A549 (cell line): ENCODE measurements around the gene CBFA2T2. TPM values are rescaled to one million over a fixed set of nuclear protein-coding genes. Genes with fewer than 3 reads are reported as not detected.

Source experiments
- ATAC-seq, 2 experiments: fragments of 200-7000 bp in 1 of 2; fragments of >200 bp in 1 of 2; cut with Nextera tagmentation in 1 of 2; cut with Tn5 transposase in 1 of 2; 3 replicates each; pipeline versions ENCODE4 v1.8.0 to v1.9.1; 2018 to 2020; ENCODE audit warnings: mild to moderate bottlenecking in 1 of 2, moderate library complexity in 1 of 2
- CTCF ChIA-PET: fragments of 300-600 bp; sonication (Branson Sonifier 250); formaldehyde crosslinking; extraction: SDS; loops from one replicate; lab custom pipeline; 2021; ENCODE audit warnings: antibody characterized with exemption, inconsistent platforms; lab: Yijun Ruan, JAX
- POLR2A ChIA-PET: fragments of 350-600 bp; formaldehyde crosslinking; extraction: SDS; loops from one replicate; lab custom pipeline; 2021; ENCODE audit warnings: antibody characterized with exemption, inconsistent platforms; lab: Yijun Ruan, JAX
- DNase-seq, 2 experiments: peaks; one replicate each; pipeline versions ENCODE4 v3.0.0 to v3.0.0-alpha.2; 2011 to 2016; ENCODE audit warnings: low read depth in 1 of 2, low spot score in 1 of 2
- FAIRE-seq: peaks from 2 replicates; lab custom pipeline; 2011; peaks lifted over from hg19 to GRCh38; lab: Jason Lieb, UNC
- H3K27ac ChIP-seq, 2 experiments: fragments of >200 bp; sonication (Bioruptor Twin); formaldehyde crosslinking; 3 replicates each; pipeline ENCODE4 v1.5.1; 2016 to 2017
- H3K4me1 ChIP-seq: fragments of >200 bp; sonication (Bioruptor Twin); formaldehyde crosslinking; 3 replicates; pipeline ENCODE4 v1.6.1; 2016
- H3K4me2 ChIP-seq: fragments of >200 bp; sonication (Bioruptor Twin); formaldehyde crosslinking; 3 replicates; pipeline ENCODE4 v1.6.1; 2016
- H3K4me3 ChIP-seq: fragments of >200 bp; sonication (Bioruptor Twin); formaldehyde crosslinking; 3 replicates; pipeline ENCODE4 v1.5.1; 2016
- H3K9me3 ChIP-seq: fragments of >200 bp; sonication (Bioruptor Twin); formaldehyde crosslinking; 3 replicates; pipeline ENCODE4 v1.6.1; 2016
- EHF ChIP-seq: fragments of 250-450 bp; sonication (Bioruptor Pico); IDR thresholded peaks from 2 replicates; pipeline ENCODE4 v1.5.0; 2020; ENCODE audit warnings: mild to moderate bottlenecking
- EP300 ChIP-seq, 2 experiments: fragments of >200 bp; sonication (Bioruptor Twin); formaldehyde crosslinking; IDR thresholded peaks; 2 replicates in 1 of 2; 3 replicates in 1 of 2; pipeline ENCODE4 v1.6.1; 2016 to 2017
- HOXA7 ChIP-seq: fragments of 250-450 bp; sonication (Bioruptor Pico); IDR thresholded peaks from 2 replicates; pipeline ENCODE4 v1.5.0; 2020; ENCODE audit warnings: mild to moderate bottlenecking, moderate library complexity
- HOXB13 ChIP-seq: fragments of 250-450 bp; sonication (Bioruptor Pico); IDR thresholded peaks from 2 replicates; pipeline ENCODE4 v1.5.0; 2020; ENCODE audit warnings: low read depth, mild to moderate bottlenecking, moderate library complexity
- HOXB5 ChIP-seq: fragments of 250-450 bp; sonication (Bioruptor Pico); IDR thresholded peaks from 2 replicates; pipeline ENCODE4 v1.5.0; 2020; ENCODE audit warnings: mild to moderate bottlenecking, moderate library complexity
- MAFK ChIP-seq: fragments of 450-650 bp; IDR thresholded peaks from 2 replicates; pipeline ENCODE4 v1.6.1; 2014; ENCODE audit not compliant: partially characterized antibody
- RARB ChIP-seq: fragments of 250-450 bp; sonication (Bioruptor Pico); IDR thresholded peaks from 2 replicates; pipeline ENCODE4 v1.8.0; 2021; ENCODE audit warnings: mild to moderate bottlenecking, moderate library complexity
- RNF2 ChIP-seq: fragments of 200-600 bp; sonication (generic); IDR thresholded peaks from 2 replicates; pipeline ENCODE4 v1.6.1; 2016; ENCODE audit warnings: low read depth, mild to moderate bottlenecking, antibody characterized with exemption, moderate library complexity, borderline replicate concordance
- SREBF2 ChIP-seq: fragments of 450-650 bp; IDR thresholded peaks from 2 replicates; pipeline ENCODE4 v1.6.1; 2014; ENCODE audit warnings: mild to moderate bottlenecking, moderate library complexity
- ZNF302 ChIP-seq: fragments of 250-450 bp; sonication (Bioruptor Pico); IDR thresholded peaks from 2 replicates; pipeline ENCODE4 v1.9.0; 2021; ENCODE audit warnings: inconsistent platforms, mild to moderate bottlenecking, moderate library complexity
- WGBS: methylation state at CpG from one replicate; pipeline ENCODE4 v1.1.6; 2017; ENCODE audit errors: missing lambda C conversion rate; 5-methylcytosine and 5-hydroxymethylcytosine counted together
- polyA plus RNA-seq, 4 experiments: library from polyadenylated mRNA; depleted of rRNA in 3 of 4; stranded (reverse); fragments of >200 nt; fragmentation: RNase III in 1 of 4; extraction: RNeasy Plus Mini Kit Qiagen cat#74134 plus additional on column Dnase treatment in 1 of 4; gene quantifications; 2 replicates in 3 of 4; 3 replicates in 1 of 4; pipeline ENCODE4 v1.2.3, GENCODE V29; 2011 to 2017
- TF ChIP-seq, protein P1 (sequence below): IDR thresholded peaks from 2 replicates; pipeline ENCODE4 v1.6.1; 2012
- TF ChIP-seq, protein P2 (sequence below): fragments of 250-450 bp; sonication (Bioruptor Pico); IDR thresholded peaks from 2 replicates; pipeline ENCODE4 v1.5.0; 2021; ENCODE audit warnings: mild to moderate bottlenecking, moderate library complexity, borderline replicate concordance
- TF ChIP-seq, protein P3 (sequence below): fragments of 250-450 bp; sonication (Bioruptor Pico); IDR thresholded peaks from 2 replicates; pipeline ENCODE4 v1.5.0; 2020; ENCODE audit warnings: low read depth, mild to moderate bottlenecking, moderate library complexity
- TF ChIP-seq, protein P4 (sequence below): fragments of 150-350 bp; IDR thresholded peaks from 2 replicates; pipeline ENCODE4 v1.6.1; 2014; ENCODE audit warnings: low read depth, mild to moderate bottlenecking, low read length

The CBFA2T2 gene
- polyA plus RNA-seq, 2 of the 4 experiments (the other 2 are of a cell fraction), result 6.8 to 9.4 TPM

DNA sequence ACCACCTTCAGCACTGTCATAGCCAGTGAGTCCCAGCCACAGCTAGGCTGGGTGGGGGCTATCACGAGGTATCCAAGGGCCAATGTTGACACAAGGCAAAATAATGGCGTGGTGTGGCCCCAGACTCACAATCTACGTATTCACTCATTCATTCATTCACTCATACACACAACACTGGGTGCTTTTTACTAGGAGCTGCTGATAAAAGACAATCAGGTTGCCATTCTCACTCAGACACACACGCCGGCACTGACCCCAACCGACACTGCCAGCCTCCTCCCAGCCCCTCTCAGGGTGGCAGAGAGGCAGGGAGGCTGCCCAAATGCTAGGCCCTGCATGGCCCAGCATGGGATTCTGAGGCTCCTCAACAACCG is 170.8 kb downstream of the CBFA2T2 start:
- no peak for ATAC-seq
- no peak for TF ChIP-seq SREBF2
- no peak for TF ChIP-seq HOXA7
- TF ChIP-seq, protein P1, sequence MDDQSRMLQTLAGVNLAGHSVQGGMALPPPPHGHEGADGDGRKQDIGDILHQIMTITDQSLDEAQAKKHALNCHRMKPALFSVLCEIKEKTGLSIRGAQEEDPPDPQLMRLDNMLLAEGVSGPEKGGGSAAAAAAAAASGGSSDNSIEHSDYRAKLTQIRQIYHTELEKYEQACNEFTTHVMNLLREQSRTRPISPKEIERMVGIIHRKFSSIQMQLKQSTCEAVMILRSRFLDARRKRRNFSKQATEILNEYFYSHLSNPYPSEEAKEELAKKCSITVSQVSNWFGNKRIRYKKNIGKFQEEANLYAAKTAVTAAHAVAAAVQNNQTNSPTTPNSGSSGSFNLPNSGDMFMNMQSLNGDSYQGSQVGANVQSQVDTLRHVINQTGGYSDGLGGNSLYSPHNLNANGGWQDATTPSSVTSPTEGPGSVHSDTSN, result no peak
- TF ChIP-seq, protein P2, sequence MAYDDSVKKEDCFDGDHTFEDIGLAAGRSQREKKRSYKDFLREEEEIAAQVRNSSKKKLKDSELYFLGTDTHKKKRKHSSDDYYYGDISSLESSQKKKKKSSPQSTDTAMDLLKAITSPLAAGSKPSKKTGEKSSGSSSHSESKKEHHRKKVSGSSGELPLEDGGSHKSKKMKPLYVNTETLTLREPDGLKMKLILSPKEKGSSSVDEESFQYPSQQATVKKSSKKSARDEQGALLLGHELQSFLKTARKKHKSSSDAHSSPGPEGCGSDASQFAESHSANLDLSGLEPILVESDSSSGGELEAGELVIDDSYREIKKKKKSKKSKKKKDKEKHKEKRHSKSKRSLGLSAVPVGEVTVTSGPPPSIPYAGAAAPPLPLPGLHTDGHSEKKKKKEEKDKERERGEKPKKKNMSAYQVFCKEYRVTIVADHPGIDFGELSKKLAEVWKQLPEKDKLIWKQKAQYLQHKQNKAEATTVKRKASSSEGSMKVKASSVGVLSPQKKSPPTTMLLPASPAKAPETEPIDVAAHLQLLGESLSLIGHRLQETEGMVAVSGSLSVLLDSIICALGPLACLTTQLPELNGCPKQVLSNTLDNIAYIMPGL (CRISPR knock-in tag), result no peak
- TF ChIP-seq EHF (CRISPR knock-in tag), result no peak
- no peak for TF ChIP-seq EP300 (IDR thresholded peaks at IDR 0.05)

DNA sequence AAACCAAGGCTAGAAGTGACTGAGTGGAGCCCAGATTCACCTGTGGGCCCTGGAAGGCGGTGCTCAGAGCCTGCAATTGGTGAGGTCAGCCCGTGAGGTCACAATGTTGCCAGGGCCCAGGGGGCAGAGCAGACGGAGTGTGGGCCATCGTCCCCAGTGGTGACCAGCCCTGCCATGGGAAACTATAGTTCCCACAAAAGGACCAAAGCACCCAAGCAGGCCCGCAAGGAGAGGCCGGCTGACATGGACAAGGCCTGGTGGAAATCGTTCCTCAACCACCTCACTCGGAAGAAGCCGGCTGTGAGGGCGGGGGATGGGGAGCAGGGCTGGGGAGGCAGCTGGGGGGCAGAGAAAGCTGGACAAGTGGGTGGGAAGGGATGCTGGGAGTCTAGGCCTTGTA is 172.3 kb downstream of the CBFA2T2 start, which contains the start of gene C20orf144:
Gene C20orf144, plus strand, starts transcription at position 156 of the 400 bp plus-strand sequence. Its CDS starts 19 bp downstream, at position 175.
- 96% methylated on average over 10 of the region's 10 CpGs for WGBS
- no peak for TF ChIP-seq HOXB5 (CRISPR knock-in tag)
- TF ChIP-seq, protein P2 (CRISPR knock-in tag), result no peak
- no peak for TF ChIP-seq ZNF302 (CRISPR knock-in tag)
- TF ChIP-seq HOXB13, result no peak
- TF ChIP-seq EHF (CRISPR knock-in tag), result no peak
- no peak for TF ChIP-seq RARB
- TF ChIP-seq, protein P3, sequence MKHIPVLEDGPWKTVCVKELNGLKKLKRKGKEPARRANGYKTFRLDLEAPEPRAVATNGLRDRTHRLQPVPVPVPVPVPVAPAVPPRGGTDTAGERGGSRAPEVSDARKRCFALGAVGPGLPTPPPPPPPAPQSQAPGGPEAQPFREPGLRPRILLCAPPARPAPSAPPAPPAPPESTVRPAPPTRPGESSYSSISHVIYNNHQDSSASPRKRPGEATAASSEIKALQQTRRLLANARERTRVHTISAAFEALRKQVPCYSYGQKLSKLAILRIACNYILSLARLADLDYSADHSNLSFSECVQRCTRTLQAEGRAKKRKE (CRISPR knock-in tag), result no peak
- TF ChIP-seq RNF2, result no peak
- TF ChIP-seq, protein P4, sequence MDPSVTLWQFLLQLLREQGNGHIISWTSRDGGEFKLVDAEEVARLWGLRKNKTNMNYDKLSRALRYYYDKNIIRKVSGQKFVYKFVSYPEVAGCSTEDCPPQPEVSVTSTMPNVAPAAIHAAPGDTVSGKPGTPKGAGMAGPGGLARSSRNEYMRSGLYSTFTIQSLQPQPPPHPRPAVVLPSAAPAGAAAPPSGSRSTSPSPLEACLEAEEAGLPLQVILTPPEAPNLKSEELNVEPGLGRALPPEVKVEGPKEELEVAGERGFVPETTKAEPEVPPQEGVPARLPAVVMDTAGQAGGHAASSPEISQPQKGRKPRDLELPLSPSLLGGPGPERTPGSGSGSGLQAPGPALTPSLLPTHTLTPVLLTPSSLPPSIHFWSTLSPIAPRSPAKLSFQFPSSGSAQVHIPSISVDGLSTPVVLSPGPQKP, result no peak
- TF ChIP-seq, protein P1, result no peak
- no peak for TF ChIP-seq MAFK
- peaks cover 15% of the 10 kb centered on the region for H3K4me1 ChIP-seq
- no peak for FAIRE-seq
- ChIA-PET CTCF (interaction anchor here (1.0 to 3.3 kb wide), 5 partner anchors 10 to 69 kb away, joined by 3 to 28 read pairs (median 3); no protein-coding TSS in a partner anchor), POLR2A (no interaction called here)
- no peak for DNase-seq
- H3K4me2 ChIP-seq, result peak within 1 kb of the TSS; percentile 99
- no peaks in the 10 kb centered on the region for H3K9me3 ChIP-seq
- H3K27ac ChIP-seq, result peak within 1 kb of the TSS; percentile 83 to 95
- peak within 1 kb of the TSS; percentile 68 for H3K4me3 ChIP-seq
- ATAC-seq, result no peak

More for the DNA sequence above, 170.8 kb downstream of the CBFA2T2 start:
- Histone ChIP-seq H3K9me3 (no peaks in the 10 kb centered on the region), H3K4me2 (no peak overlapping the region), H3K27ac (no peak overlapping the region), H3K4me3 (no peak overlapping the region), H3K4me1 (peaks cover 15% of the 10 kb centered on the region)
- ChIA-PET POLR2A (no interaction called here), CTCF (interaction anchor here (0.6 to 0.9 kb wide), 4 partner anchors 22 to 453 kb away, joined by 3 to 4 read pairs (median 3); no protein-coding TSS in a partner anchor)
- 86% methylated on average over 7 of the region's 7 CpGs for WGBS
- DNase-seq (no peak), FAIRE-seq (no peak)
